Measurements from ENCODE around the gene CALN1.

The CALN1 gene

GRCh38 chr7:71871446-71871845 lies 540.7 kb downstream of the CALN1 start:
- Histone ChIP-seq H3K4me3 (ENCODE audit: low read length) (no peak overlapping the region), H3K27me3 (ENCODE audit: control insufficient read depth, insufficient read depth, low read length) (no peaks in the 10 kb centered on the region), H3K9me3 (ENCODE audit: control insufficient read depth, insufficient read depth, low read length) (no peaks in the 10 kb centered on the region), H3K27ac (ENCODE audit: low read length) (no peak overlapping the region), H3K36me3 (ENCODE audit: control insufficient read depth, insufficient read depth, low read length) (no peaks in the 10 kb centered on the region), H3K4me1 (ENCODE audit: control insufficient read depth, insufficient read depth, low read length) (no peaks in the 10 kb centered on the region)
- no CpG with 5 or more reads among the region's 4 CpGs for WGBS (ENCODE audit: insufficient coverage, insufficient read length)
- DNase-seq (ENCODE audit: low read depth, low spot score): no peak

- H3K4me1 ChIP-seq (ENCODE audit: control insufficient read depth, insufficient read depth, low read length): no peaks in the 10 kb centered on the region
- WGBS (ENCODE audit: insufficient coverage, insufficient read length): no CpG with 5 or more reads among the region's 2 CpGs
- H3K4me3 ChIP-seq (ENCODE audit: low read length): no peak overlapping the region
- no peak for DNase-seq (ENCODE audit: low read depth, low spot score)
- no peaks in the 10 kb centered on the region for H3K36me3 ChIP-seq (ENCODE audit: control insufficient read depth, insufficient read depth, low read length)
- no peaks in the 10 kb centered on the region for H3K9me3 ChIP-seq (ENCODE audit: control insufficient read depth, insufficient read depth, low read length)
- no peaks in the 10 kb centered on the region for H3K27me3 ChIP-seq (ENCODE audit: control insufficient read depth, insufficient read depth, low read length)
- no peak overlapping the region for H3K27ac ChIP-seq (ENCODE audit: low read length)
These were observed 541.3 kb downstream of the CALN1 start for GRCh38 chr7:71870812-71871211.

DNA sequence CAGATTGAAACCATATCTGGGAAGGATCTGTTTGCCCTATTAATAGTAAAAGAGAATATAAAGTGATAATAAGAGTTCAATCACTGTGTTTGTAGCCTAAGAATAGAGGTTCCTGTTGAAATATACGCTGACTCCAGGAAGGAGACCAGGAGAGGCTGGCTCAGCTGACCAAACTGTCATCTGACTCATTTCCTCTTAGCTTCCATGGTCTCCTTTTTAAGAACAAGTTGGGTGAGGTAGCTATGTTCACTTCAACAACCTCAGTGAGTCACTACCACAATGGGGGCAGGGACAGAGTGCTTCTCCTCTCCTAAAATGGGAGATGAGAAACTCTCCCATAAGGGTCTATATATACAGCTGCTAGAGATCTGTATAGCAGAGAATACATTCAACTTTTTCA lies 543.3 kb downstream of the CALN1 start:
- DNase-seq (ENCODE audit: low read depth, low spot score): no peak
- Histone ChIP-seq H3K36me3 (ENCODE audit: control insufficient read depth, insufficient read depth, low read length) (no peaks in the 10 kb centered on the region), H3K9me3 (ENCODE audit: control insufficient read depth, insufficient read depth, low read length) (no peaks in the 10 kb centered on the region), H3K27me3 (ENCODE audit: control insufficient read depth, insufficient read depth, low read length) (no peaks in the 10 kb centered on the region), H3K4me1 (ENCODE audit: control insufficient read depth, insufficient read depth, low read length) (no peaks in the 10 kb centered on the region), H3K27ac (ENCODE audit: low read length) (no peak overlapping the region), H3K4me3 (ENCODE audit: low read length) (no peak overlapping the region)
- no CpG with 5 or more reads among the region's 1 CpG for WGBS (ENCODE audit: insufficient coverage, insufficient read length)

GRCh38 chr7:71867626-71868025 lies 544.5 kb downstream of the CALN1 start:
- Histone ChIP-seq H3K4me1 (ENCODE audit: control insufficient read depth, insufficient read depth, low read length) (no peaks in the 10 kb centered on the region), H3K36me3 (ENCODE audit: control insufficient read depth, insufficient read depth, low read length) (no peaks in the 10 kb centered on the region), H3K4me3 (ENCODE audit: low read length) (no peak overlapping the region), H3K9me3 (ENCODE audit: control insufficient read depth, insufficient read depth, low read length) (no peaks in the 10 kb centered on the region), H3K27me3 (ENCODE audit: control insufficient read depth, insufficient read depth, low read length) (no peaks in the 10 kb centered on the region), H3K27ac (ENCODE audit: low read length) (no peak overlapping the region)
- no CpG with 5 or more reads among the region's 8 CpGs for WGBS (ENCODE audit: insufficient coverage, insufficient read length)
- no peak for DNase-seq (ENCODE audit: low read depth, low spot score)

GRCh38 chr7:71865172-71865571 lies 547.0 kb downstream of the CALN1 start:
- WGBS (ENCODE audit: insufficient coverage, insufficient read length): no CpG with 5 or more reads among the region's 6 CpGs
- no peak overlapping the region for H3K27ac ChIP-seq (ENCODE audit: low read length)
- no peaks in the 10 kb centered on the region for H3K27me3 ChIP-seq (ENCODE audit: control insufficient read depth, insufficient read depth, low read length)
- no peak overlapping the region for H3K4me3 ChIP-seq (ENCODE audit: low read length)
- H3K36me3 ChIP-seq (ENCODE audit: control insufficient read depth, insufficient read depth, low read length): no peaks in the 10 kb centered on the region
- DNase-seq (ENCODE audit: low read depth, low spot score): no peak
- no peaks in the 10 kb centered on the region for H3K9me3 ChIP-seq (ENCODE audit: control insufficient read depth, insufficient read depth, low read length)
- H3K4me1 ChIP-seq (ENCODE audit: control insufficient read depth, insufficient read depth, low read length): no peaks in the 10 kb centered on the region

- Histone ChIP-seq H3K4me3 (ENCODE audit: low read length) (no peak overlapping the region), H3K36me3 (ENCODE audit: control insufficient read depth, insufficient read depth, low read length) (no peaks in the 10 kb centered on the region), H3K27me3 (ENCODE audit: control insufficient read depth, insufficient read depth, low read length) (no peaks in the 10 kb centered on the region), H3K4me1 (ENCODE audit: control insufficient read depth, insufficient read depth, low read length) (no peaks in the 10 kb centered on the region), H3K27ac (ENCODE audit: low read length) (no peak overlapping the region), H3K9me3 (ENCODE audit: control insufficient read depth, insufficient read depth, low read length) (no peaks in the 10 kb centered on the region)
- WGBS (ENCODE audit: insufficient coverage, insufficient read length): no CpG with 5 or more reads among the region's 4 CpGs
- no peak for DNase-seq (ENCODE audit: low read depth, low spot score)
These were observed 548.0 kb downstream of the CALN1 start for GRCh38 chr7:71864130-71864529.

GRCh38 chr7:71860572-71860971 lies 551.6 kb downstream of the CALN1 start:
- WGBS (ENCODE audit: insufficient coverage, insufficient read length): no CpG with 5 or more reads among the region's 4 CpGs
- Histone ChIP-seq H3K27me3 (ENCODE audit: control insufficient read depth, insufficient read depth, low read length) (no peaks in the 10 kb centered on the region), H3K27ac (ENCODE audit: low read length) (no peak overlapping the region), H3K36me3 (ENCODE audit: control insufficient read depth, insufficient read depth, low read length) (no peaks in the 10 kb centered on the region), H3K4me3 (ENCODE audit: low read length) (no peak overlapping the region), H3K9me3 (ENCODE audit: control insufficient read depth, insufficient read depth, low read length) (no peaks in the 10 kb centered on the region), H3K4me1 (ENCODE audit: control insufficient read depth, insufficient read depth, low read length) (no peaks in the 10 kb centered on the region)
- no peak for DNase-seq (ENCODE audit: low read depth, low spot score)

DNA sequence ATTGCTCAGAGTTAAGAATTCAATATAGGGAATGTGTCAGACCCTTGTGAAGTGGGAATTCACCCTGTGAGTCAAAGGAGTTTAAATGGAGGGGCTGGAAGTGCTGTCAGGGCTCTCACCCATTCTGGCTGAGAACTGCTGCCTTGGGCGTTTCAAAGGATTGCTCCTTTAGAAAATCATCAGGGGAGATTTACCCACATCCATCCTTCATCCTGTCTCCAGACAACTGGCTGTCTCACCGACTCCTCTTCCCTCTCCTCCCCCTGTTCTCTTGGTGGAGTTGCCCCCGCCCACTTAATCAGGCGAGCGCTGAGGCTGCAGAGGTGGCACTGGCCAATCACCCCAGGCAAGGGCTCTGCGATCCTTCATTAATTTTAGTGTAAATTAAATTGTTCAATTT lies 554.8 kb downstream of the CALN1 start:
- no CpG with 5 or more reads among the region's 6 CpGs for WGBS (ENCODE audit: insufficient coverage, insufficient read length)

DNA sequence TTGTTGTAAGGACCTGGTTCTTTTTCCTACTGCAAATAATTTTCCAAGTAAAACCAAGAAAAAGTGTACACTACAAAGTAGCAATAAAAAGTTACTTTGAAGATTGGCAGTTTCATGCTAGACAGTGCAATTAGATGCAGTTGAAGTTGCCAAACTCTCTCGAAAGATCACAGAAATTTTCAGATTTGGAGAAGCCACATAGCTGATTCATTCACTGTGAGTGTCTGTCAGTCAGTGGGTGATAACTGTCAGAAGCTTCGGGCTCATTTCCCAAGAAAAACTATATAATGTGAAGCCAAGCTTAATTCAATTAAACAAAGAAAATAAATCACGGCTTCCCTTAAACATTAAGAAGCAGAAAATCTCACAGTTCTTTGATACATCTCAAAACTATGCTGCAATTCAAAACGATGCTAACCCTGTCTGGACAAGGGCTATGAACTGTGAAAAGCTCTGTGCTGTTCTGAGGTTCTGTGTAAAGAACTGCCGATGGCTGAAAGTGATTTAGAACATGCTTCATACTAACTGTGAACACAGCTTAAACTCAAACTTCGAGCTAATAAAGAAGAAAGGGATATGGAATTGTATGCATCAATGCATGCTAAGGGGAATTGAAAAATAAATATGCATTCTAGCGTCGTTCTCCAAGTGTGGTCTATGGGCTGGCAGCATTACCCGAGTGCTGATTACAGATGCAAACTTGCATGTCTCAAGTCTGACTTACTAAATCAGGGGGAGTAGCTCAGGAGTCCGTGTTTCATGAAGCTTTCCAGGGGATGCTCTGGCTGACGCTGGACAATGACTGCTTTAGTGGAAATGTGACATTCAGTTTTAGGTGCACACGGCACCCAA lies 557.4 kb downstream of the CALN1 start:
- Histone ChIP-seq H3K27me3 (ENCODE audit: control insufficient read depth, insufficient read depth, low read length) (no peaks in the 10 kb centered on the region), H3K27ac (ENCODE audit: low read length) (no peak overlapping the region), H3K9me3 (ENCODE audit: control insufficient read depth, insufficient read depth, low read length) (no peaks in the 10 kb centered on the region), H3K4me1 (ENCODE audit: control insufficient read depth, insufficient read depth, low read length) (no peaks in the 10 kb centered on the region), H3K4me3 (ENCODE audit: low read length) (no peak overlapping the region), H3K36me3 (ENCODE audit: control insufficient read depth, insufficient read depth, low read length) (no peaks in the 10 kb centered on the region)
- no peak for DNase-seq (ENCODE audit: low read depth, low spot score)
- no CpG with 5 or more reads among the region's 12 CpGs for WGBS (ENCODE audit: insufficient coverage, insufficient read length)

More for the DNA sequence above, 554.8 kb downstream of the CALN1 start:
- Histone ChIP-seq H3K27ac (ENCODE audit: low read length) (no peak overlapping the region), H3K4me1 (ENCODE audit: control insufficient read depth, insufficient read depth, low read length) (no peaks in the 10 kb centered on the region), H3K27me3 (ENCODE audit: control insufficient read depth, insufficient read depth, low read length) (no peaks in the 10 kb centered on the region), H3K4me3 (ENCODE audit: low read length) (no peak overlapping the region), H3K36me3 (ENCODE audit: control insufficient read depth, insufficient read depth, low read length) (no peaks in the 10 kb centered on the region), H3K9me3 (ENCODE audit: control insufficient read depth, insufficient read depth, low read length) (no peaks in the 10 kb centered on the region)
- no peak for DNase-seq (ENCODE audit: low read depth, low spot score)

- Histone ChIP-seq H3K36me3 (ENCODE audit: control insufficient read depth, insufficient read depth, low read length) (no peaks in the 10 kb centered on the region), H3K4me3 (ENCODE audit: low read length) (no peak overlapping the region), H3K9me3 (ENCODE audit: control insufficient read depth, insufficient read depth, low read length) (no peaks in the 10 kb centered on the region), H3K27ac (ENCODE audit: low read length) (no peak overlapping the region), H3K4me1 (ENCODE audit: control insufficient read depth, insufficient read depth, low read length) (no peaks in the 10 kb centered on the region), H3K27me3 (ENCODE audit: control insufficient read depth, insufficient read depth, low read length) (no peaks in the 10 kb centered on the region)
- no peak for DNase-seq (ENCODE audit: low read depth, low spot score)
- WGBS (ENCODE audit: insufficient coverage, insufficient read length): no CpG with 5 or more reads among the region's 9 CpGs
These were observed 560.2 kb downstream of the CALN1 start for GRCh38 chr7:71851776-71852498.

All from iPS DF 6.9 (cell line).